Loucy (cell line): ENCODE data around the gene TBCD.

Experiments used
- CTCF ChIP-seq: fragments of 200-600 bp; sonication (generic); conservative IDR thresholded peaks from 2 replicates; pipeline ENCODE4 v1.5.1; 2014; ENCODE audit warnings: mild to moderate bottlenecking, antibody characterized with exemption, low read length
- EZH2phosphoT487 ChIP-seq: fragments of 200-600 bp; IDR thresholded peaks from 2 replicates; pipeline ENCODE4 v1.6.1; 2018; ENCODE audit warnings: antibody characterized with exemption, mild to moderate bottlenecking, moderate library complexity, borderline replicate concordance

- TF ChIP-seq CTCF (no peak), EZH2phosphoT487 (no peak)
Observed at GRCh38 chr17:82787081-82787848, 35.4 kb downstream of the TBCD start.
